HepG2 (cell line): ENCODE results near the gene ARHGAP4. TPM values are rescaled to one million over a fixed set of nuclear protein-coding genes. Genes with fewer than 3 reads are reported as not detected.
A peak's percentile ranks its signal among the peaks of the same experiment; 100 is the strongest.

Source experiments
- BRD4 ChIP-seq: sonication (generic); formaldehyde crosslinking; IDR thresholded peaks from 2 replicates; pipeline ENCODE4 v1.4.0; 2020; ENCODE audit warnings: missing genetic modification reagents
- ESRRA ChIP-seq: sonication (generic); formaldehyde crosslinking; IDR thresholded peaks from 2 replicates; pipeline ENCODE4 v1.5.1; 2020; ENCODE audit warnings: mild to moderate bottlenecking, low read depth, missing genetic modification reagents
- NBN ChIP-seq: fragments of 450-650 bp; conservative IDR thresholded peaks from 2 replicates; pipeline ENCODE4 v1.6.1; 2017
- PHF20 ChIP-seq: sonication (generic); formaldehyde crosslinking; IDR thresholded peaks from 2 replicates; pipeline ENCODE4 v1.5.0; 2020; ENCODE audit warnings: mild to moderate bottlenecking, missing genetic modification reagents
- PHF21A ChIP-seq: sonication (generic); formaldehyde crosslinking; IDR thresholded peaks from 2 replicates; pipeline ENCODE4 v1.5.0; 2020; ENCODE audit warnings: mild to moderate bottlenecking, missing genetic modification reagents
- PHF5A ChIP-seq: IDR thresholded peaks from one replicate; pipeline ENCODE4 v1.6.1; 2018; ENCODE audit warnings: low read depth, missing genetic modification reagents; ENCODE audit not compliant: unreplicated experiment
- RXRB ChIP-seq: IDR thresholded peaks from 2 replicates; pipeline ENCODE4 v1.6.1; 2016; ENCODE audit warnings: borderline replicate concordance, missing genetic modification reagents, missing compliant biosample characterization
- SALL1 ChIP-seq: sonication (generic); formaldehyde crosslinking; IDR thresholded peaks from 2 replicates; pipeline ENCODE4 v1.8.0; 2022; ENCODE audit warnings: mild to moderate bottlenecking, missing genetic modification reagents
- SIX1 ChIP-seq: sonication (generic); formaldehyde crosslinking; IDR thresholded peaks from 2 replicates; pipeline ENCODE4 v1.4.0; 2020; ENCODE audit warnings: missing genetic modification reagents, borderline replicate concordance
- SMYD3 ChIP-seq: sonication (generic); formaldehyde crosslinking; IDR thresholded peaks from 2 replicates; pipeline ENCODE4 v1.8.1; 2023; ENCODE audit warnings: mild to moderate bottlenecking, missing genetic modification reagents
- SNRNP70 ChIP-seq: fragments of 200-400 bp; formaldehyde crosslinking; IDR thresholded peaks from 2 replicates; pipeline ENCODE4 v1.6.1; 2017; ENCODE audit warnings: mild to moderate bottlenecking, low read depth, low read length, moderate library complexity
- SOX6 ChIP-seq, 2 experiments: fragments of 450-650 bp in 1 of 2; sonication (generic) in 1 of 2; formaldehyde crosslinking in 1 of 2; IDR thresholded peaks; 2 replicates each; pipeline versions ENCODE4 v1.4.0 to v1.6.1; 2017 to 2020; ENCODE audit warnings: antibody characterized with exemption in 1 of 2, mild to moderate bottlenecking in 1 of 2, missing genetic modification reagents in 1 of 2
- SP5 ChIP-seq: IDR thresholded peaks from 2 replicates; pipeline ENCODE4 v1.6.1; 2016; ENCODE audit warnings: low read depth, borderline replicate concordance
- YEATS2 ChIP-seq: sonication (generic); formaldehyde crosslinking; IDR thresholded peaks from 2 replicates; pipeline ENCODE4 v1.4.0; 2020; ENCODE audit warnings: missing genetic modification reagents, borderline replicate concordance
- ZFP82 ChIP-seq: sonication (generic); formaldehyde crosslinking; IDR thresholded peaks from 2 replicates; pipeline ENCODE4 v1.5.1; 2020; ENCODE audit warnings: mild to moderate bottlenecking, missing genetic modification reagents, borderline replicate concordance
- ZNF543 ChIP-seq: sonication (generic); formaldehyde crosslinking; IDR thresholded peaks from 2 replicates; pipeline ENCODE4 v1.4.0; 2020; ENCODE audit warnings: mild to moderate bottlenecking, missing genetic modification reagents
- ZNF547 ChIP-seq: sonication (generic); formaldehyde crosslinking; IDR thresholded peaks from 2 replicates; pipeline ENCODE4 v1.5.1; 2020; ENCODE audit warnings: mild to moderate bottlenecking, missing genetic modification reagents
- polyA plus RNA-seq, 8 experiments: library from polyadenylated mRNA; depleted of rRNA in 3 of 8; stranded (reverse) in 7 of 8; unstranded in 1 of 8; fragments of >200 nt; fragmentation: Illumina TruSeq in 4 of 8; extraction: Trizol in 4 of 8; gene quantifications; 2 replicates each; pipeline versions ENCODE4 v1.2.1 to v1.2.3, GENCODE V29; 2011 to 2016; ENCODE audit warnings: low read depth in 4 of 8, missing spikeins in 1 of 8, mixed read lengths in 1 of 8; ENCODE audit not compliant: insufficient read depth in 1 of 8
- total RNA-seq, 5 experiments: library from RNA; depleted of rRNA; stranded (reverse); fragments of >200 nt; fragmentation: Illumina TruSeq; extraction: Trizol; gene quantifications; 2 replicates each; pipeline ENCODE4 v1.2.3, GENCODE V29; 2016; ENCODE audit warnings: low read depth in 1 of 5
- TF ChIP-seq, protein P1 (sequence below): IDR thresholded peaks from 2 replicates; pipeline ENCODE4 v1.6.1; 2016
- TF ChIP-seq, protein P2 (sequence below), 2 experiments: sonication (generic) in 1 of 2; formaldehyde crosslinking in 1 of 2; IDR thresholded peaks; 2 replicates each; pipeline versions ENCODE4 v1.4.0 to v1.6.1; 2018 to 2020; ENCODE audit warnings: missing genetic modification reagents in 2 of 2, borderline replicate concordance in 1 of 2, low read depth in 1 of 2, mild to moderate bottlenecking in 1 of 2, missing biosample characterization in 1 of 2
- TF ChIP-seq, protein P3 (sequence below): IDR thresholded peaks from 2 replicates; pipeline ENCODE4 v1.6.1; 2012; ENCODE audit warnings: low read depth, low read length, improper control_type of control experiment
- TF ChIP-seq, protein P4 (sequence below): IDR thresholded peaks from 2 replicates; pipeline ENCODE4 v1.6.1; 2016; ENCODE audit warnings: missing compliant biosample characterization, missing genetic modification reagents, borderline replicate concordance

ARHGAP4 gene
- total and polyA plus RNA-seq, 2 of the 13 experiments (the other 11 are each of a cell fraction or from before 2014, with no cell fraction given) = 0.57 to 0.64 TPM

DNA sequence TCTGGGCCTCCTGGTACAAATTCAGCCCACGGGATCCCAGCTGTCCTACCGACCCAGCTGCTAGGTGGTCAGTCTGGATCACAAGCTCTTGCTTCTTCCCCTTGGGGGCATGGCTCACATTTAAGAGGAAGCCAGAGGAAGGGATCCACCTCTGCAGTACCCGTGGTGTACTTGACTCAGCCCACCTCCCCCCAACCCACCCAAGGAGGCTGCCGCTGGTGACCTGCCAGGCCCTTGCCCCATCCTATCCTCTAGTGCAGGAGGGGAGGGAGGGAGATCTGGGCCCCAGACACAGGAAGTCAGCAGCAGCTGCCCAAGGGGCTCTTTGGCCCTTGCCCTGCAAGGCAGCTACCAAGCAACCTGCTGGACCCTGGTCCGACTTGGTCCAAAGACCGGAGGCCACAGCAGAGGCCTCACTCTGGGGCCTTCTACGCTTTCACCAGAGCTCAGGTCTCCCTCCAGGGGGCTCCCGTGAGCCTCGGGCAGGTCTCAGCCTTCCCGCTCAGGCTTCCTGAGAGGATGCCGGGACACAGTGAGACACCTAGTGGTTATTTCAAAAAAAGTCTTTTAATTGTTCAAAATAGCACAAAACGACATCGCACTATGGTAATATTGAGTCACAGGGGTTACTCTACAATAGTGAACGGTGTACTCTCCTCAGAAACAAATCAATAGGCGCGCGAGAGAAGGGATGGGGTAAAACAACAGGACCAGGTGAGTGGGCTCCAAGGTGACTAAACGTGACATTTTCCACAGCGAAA, 21.1 kb upstream of the ARHGAP4 start (continued):
- TF ChIP-seq, protein P1, sequence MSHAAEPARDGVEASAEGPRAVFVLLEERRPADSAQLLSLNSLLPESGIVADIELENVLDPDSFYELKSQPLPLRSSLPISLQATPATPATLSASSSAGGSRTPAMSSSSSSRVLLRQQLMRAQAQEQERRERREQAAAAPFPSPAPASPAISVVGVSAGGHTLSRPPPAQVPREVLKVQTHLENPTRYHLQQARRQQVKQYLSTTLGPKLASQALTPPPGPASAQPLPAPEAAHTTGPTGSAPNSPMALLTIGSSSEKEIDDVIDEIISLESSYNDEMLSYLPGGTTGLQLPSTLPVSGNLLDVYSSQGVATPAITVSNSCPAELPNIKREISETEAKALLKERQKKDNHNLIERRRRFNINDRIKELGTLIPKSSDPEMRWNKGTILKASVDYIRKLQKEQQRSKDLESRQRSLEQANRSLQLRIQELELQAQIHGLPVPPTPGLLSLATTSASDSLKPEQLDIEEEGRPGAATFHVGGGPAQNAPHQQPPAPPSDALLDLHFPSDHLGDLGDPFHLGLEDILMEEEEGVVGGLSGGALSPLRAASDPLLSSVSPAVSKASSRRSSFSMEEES (CRISPR knock-in tag) = no peak
- 0 out of 2 replicates have a peak, but pooled peaks have one; percentile 31 for TF ChIP-seq ZNF543
- TF ChIP-seq NBN = no peak
- TF ChIP-seq ZNF547 (CRISPR knock-in tag) = no peak
- no peak for TF ChIP-seq ZFP82 (CRISPR knock-in tag)
- peak; percentile 50; the same call in 1 of the 2 replicates for TF ChIP-seq RXRB (CRISPR knock-in tag)
- peak; percentile 42; the same call in 1 of the 2 replicates for TF ChIP-seq SALL1
- TF ChIP-seq SOX6 (IDR thresholded peaks at IDR 0.05) = no peak
- peak; percentile 34; the same call in 1 of the 2 replicates for TF ChIP-seq SOX6 (CRISPR knock-in tag; IDR thresholded peaks at IDR 0.05)
- TF ChIP-seq SIX1 (CRISPR knock-in tag) = no peak
- peak; percentile 78 for TF ChIP-seq PHF21A (CRISPR knock-in tag)
- TF ChIP-seq YEATS2 (CRISPR knock-in tag) = 0 out of 2 replicates have a peak, but pooled peaks have one; percentile 31
- TF ChIP-seq SMYD3 (CRISPR knock-in tag) = no peak
- TF ChIP-seq ESRRA = peak; percentile 66; the same call in 1 of the 2 replicates
- TF ChIP-seq PHF5A (CRISPR knock-in tag) = no peak
- TF ChIP-seq, protein P2, sequence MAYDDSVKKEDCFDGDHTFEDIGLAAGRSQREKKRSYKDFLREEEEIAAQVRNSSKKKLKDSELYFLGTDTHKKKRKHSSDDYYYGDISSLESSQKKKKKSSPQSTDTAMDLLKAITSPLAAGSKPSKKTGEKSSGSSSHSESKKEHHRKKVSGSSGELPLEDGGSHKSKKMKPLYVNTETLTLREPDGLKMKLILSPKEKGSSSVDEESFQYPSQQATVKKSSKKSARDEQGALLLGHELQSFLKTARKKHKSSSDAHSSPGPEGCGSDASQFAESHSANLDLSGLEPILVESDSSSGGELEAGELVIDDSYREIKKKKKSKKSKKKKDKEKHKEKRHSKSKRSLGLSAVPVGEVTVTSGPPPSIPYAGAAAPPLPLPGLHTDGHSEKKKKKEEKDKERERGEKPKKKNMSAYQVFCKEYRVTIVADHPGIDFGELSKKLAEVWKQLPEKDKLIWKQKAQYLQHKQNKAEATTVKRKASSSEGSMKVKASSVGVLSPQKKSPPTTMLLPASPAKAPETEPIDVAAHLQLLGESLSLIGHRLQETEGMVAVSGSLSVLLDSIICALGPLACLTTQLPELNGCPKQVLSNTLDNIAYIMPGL (CRISPR knock-in tag; IDR thresholded peaks at IDR 0.05; ENCODE audit: borderline replicate concordance in 1 of 2, low read depth in 1 of 2) = peak; percentile 80 to 83; a peak in 3 of 4 replicates
- TF ChIP-seq, protein P3, sequence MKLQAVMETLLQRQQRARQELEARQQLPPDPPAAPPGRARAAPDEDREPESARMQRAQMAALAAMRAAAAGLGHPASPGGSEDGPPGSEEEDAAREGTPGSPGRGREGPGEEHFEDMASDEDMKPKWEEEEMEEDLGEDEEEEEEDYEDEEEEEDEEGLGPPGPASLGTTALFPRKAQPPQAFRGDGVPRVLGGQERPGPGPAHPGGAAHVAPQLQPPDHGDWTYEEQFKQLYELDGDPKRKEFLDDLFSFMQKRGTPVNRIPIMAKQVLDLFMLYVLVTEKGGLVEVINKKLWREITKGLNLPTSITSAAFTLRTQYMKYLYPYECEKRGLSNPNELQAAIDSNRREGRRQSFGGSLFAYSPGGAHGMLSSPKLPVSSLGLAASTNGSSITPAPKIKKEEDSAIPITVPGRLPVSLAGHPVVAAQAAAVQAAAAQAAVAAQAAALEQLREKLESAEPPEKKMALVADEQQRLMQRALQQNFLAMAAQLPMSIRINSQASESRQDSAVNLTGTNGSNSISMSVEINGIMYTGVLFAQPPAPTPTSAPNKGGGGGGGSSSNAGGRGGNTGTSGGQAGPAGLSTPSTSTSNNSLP = 0 out of 2 replicates have a peak, but pooled peaks have one; percentile 5
- no peak for TF ChIP-seq BRD4
- no peak for TF ChIP-seq SNRNP70
- no peak for TF ChIP-seq SP5 (CRISPR knock-in tag)
- peak; percentile 42; the same call in 1 of the 2 replicates for TF ChIP-seq PHF20 (CRISPR knock-in tag)
- TF ChIP-seq, protein P4, sequence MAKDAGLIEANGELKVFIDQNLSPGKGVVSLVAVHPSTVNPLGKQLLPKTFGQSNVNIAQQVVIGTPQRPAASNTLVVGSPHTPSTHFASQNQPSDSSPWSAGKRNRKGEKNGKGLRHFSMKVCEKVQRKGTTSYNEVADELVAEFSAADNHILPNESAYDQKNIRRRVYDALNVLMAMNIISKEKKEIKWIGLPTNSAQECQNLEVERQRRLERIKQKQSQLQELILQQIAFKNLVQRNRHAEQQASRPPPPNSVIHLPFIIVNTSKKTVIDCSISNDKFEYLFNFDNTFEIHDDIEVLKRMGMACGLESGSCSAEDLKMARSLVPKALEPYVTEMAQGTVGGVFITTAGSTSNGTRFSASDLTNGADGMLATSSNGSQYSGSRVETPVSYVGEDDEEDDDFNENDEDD (CRISPR knock-in tag) = peak; percentile 65; the same call in 1 of the 2 replicates
